ENCODE data around the gene ARFGEF2.

Gene ARFGEF2

GRCh38 chr20:48898896-48899530 lies 22.5 kb upstream of the ARFGEF2 start:
- DNase-seq (ENCODE audit: low read depth in 2 of 2), result no peak

GRCh38 chr20:48899881-48900280 lies 21.6 kb upstream of the ARFGEF2 start:
- DNase-seq (ENCODE audit: low read depth in 2 of 2), result no peak

GRCh38 chr20:48901326-48901725 lies 20.2 kb upstream of the ARFGEF2 start:
- DNase-seq (ENCODE audit: low read depth in 2 of 2), result no peak

GRCh38 chr20:48903705-48904104 lies 17.8 kb upstream of the ARFGEF2 start:
- no peak for DNase-seq (ENCODE audit: low read depth in 2 of 2)

- DNase-seq (ENCODE audit: low read depth in 2 of 2), result peak in 1 of 2 donors; percentile 46
Observed at GRCh38 chr20:48904566-48905296, 16.8 kb upstream of the ARFGEF2 start.

GRCh38 chr20:48905297-48905647 lies 16.2 kb upstream of the ARFGEF2 start:
- DNase-seq (ENCODE audit: low read depth in 2 of 2), result no peak

GRCh38 chr20:48906221-48906877 lies 15.2 kb upstream of the ARFGEF2 start:
- DNase-seq (ENCODE audit: low read depth in 2 of 2), result no peak

GRCh38 chr20:48908656-48909319 lies 12.7 kb upstream of the ARFGEF2 start:
- DNase-seq (ENCODE audit: low read depth in 2 of 2), result no peak

- no peak for DNase-seq (ENCODE audit: low read depth in 2 of 2)
Observed at GRCh38 chr20:48909910-48910309, 11.6 kb upstream of the ARFGEF2 start.

- no peak for DNase-seq (ENCODE audit: low read depth in 2 of 2)
Observed at GRCh38 chr20:48910347-48910781, 11.1 kb upstream of the ARFGEF2 start.

GRCh38 chr20:48912065-48912464 lies 9.4 kb upstream of the ARFGEF2 start:
- no peak for DNase-seq (ENCODE audit: low read depth in 2 of 2)

GRCh38 chr20:48916699-48917098 lies 4.8 kb upstream of the ARFGEF2 start:
- DNase-seq (ENCODE audit: low read depth in 2 of 2), result no peak

- no peak for DNase-seq (ENCODE audit: low read depth in 2 of 2)
Observed at GRCh38 chr20:48919336-48919881, 2.1 kb upstream of the ARFGEF2 start.

- DNase-seq (ENCODE audit: low read depth in 2 of 2), result no peak
Observed at GRCh38 chr20:48919882-48920526, 1.5 kb upstream of the ARFGEF2 start.

GRCh38 chr20:48920527-48921167 lies 864 bp upstream of the ARFGEF2 start:
- DNase-seq (ENCODE audit: low read depth in 2 of 2), result no peak

GRCh38 chr20:48921883-48922820 lies 641 bp downstream of the ARFGEF2 start:
- DNase-seq (ENCODE audit: low read depth in 2 of 2), result no peak

GRCh38 chr20:48923149-48923718 lies 1.7 kb downstream of the ARFGEF2 start:
- no peak for DNase-seq (ENCODE audit: low read depth in 2 of 2)

GRCh38 chr20:48924756-48925109 lies 3.2 kb downstream of the ARFGEF2 start:
- DNase-seq (ENCODE audit: low read depth in 2 of 2), result no peak

GRCh38 chr20:48926267-48926666 lies 4.8 kb downstream of the ARFGEF2 start:
- no peak for DNase-seq (ENCODE audit: low read depth in 2 of 2)

GRCh38 chr20:48926821-48927220 lies 5.3 kb downstream of the ARFGEF2 start:
- DNase-seq (ENCODE audit: low read depth in 2 of 2), result no peak
